HFF-Myc (cell line): ENCODE data around the gene BLNK.

Source experiments
- DNase-seq: peaks from one replicate; pipeline ENCODE4 v3.0.0-alpha.2; 2011; ENCODE audit warnings: low read depth; ENCODE audit errors: extremely low read depth
- H3K4me3 ChIP-seq: replicated peaks from 2 replicates; pipeline ENCODE4 v1.5.1; 2011; ENCODE audit warnings: low read depth, mild to moderate bottlenecking, control low read depth, low read length
- TF ChIP-seq, protein P1 (sequence below): IDR thresholded peaks from 2 replicates; pipeline ENCODE4 v1.5.1; 2012; ENCODE audit warnings: mild to moderate bottlenecking, low read depth, low read length, control low read depth; ENCODE audit errors: missing control alignments

BLNK gene

DNA sequence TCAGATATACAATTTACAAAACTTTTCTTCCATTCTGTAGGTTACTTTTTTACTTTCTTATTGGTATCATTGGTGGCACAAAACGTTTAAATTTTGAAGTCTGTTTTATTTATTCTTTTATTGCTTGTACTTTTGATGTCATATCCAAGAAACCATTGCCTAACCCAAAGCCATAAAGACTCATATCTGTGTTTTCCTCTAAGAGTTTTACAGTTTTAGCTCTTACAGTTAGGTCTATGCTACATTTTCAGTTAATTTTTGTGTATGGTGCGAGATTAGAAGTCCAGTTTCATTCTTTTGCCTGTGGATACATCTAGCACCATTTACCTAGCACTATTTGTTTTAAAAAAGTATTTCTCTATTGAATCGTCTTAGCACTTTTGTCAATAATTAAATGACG lies 53.7 kb downstream of the BLNK start:
- no peak for DNase-seq

DNA sequence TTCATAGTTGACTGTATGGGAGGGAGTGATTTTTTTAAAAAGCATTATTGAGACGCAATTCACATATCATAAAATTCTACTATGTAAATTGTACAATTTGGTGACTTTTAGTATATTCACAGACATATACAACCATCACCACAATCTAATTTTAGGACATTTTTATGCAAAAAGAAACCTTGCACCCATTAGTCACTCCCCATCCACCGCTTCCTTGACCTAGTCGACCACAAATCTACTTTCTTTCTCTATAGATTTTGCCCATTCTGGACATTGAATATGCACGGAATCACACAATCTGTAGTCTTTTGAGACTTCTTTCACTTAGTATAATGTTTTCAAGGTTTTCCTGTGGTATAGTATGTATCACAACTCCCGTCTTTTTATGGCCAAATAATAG lies 54.6 kb downstream of the BLNK start:
- no peak overlapping the region for H3K4me3 ChIP-seq
- DNase-seq: no peak
- TF ChIP-seq, protein P1, sequence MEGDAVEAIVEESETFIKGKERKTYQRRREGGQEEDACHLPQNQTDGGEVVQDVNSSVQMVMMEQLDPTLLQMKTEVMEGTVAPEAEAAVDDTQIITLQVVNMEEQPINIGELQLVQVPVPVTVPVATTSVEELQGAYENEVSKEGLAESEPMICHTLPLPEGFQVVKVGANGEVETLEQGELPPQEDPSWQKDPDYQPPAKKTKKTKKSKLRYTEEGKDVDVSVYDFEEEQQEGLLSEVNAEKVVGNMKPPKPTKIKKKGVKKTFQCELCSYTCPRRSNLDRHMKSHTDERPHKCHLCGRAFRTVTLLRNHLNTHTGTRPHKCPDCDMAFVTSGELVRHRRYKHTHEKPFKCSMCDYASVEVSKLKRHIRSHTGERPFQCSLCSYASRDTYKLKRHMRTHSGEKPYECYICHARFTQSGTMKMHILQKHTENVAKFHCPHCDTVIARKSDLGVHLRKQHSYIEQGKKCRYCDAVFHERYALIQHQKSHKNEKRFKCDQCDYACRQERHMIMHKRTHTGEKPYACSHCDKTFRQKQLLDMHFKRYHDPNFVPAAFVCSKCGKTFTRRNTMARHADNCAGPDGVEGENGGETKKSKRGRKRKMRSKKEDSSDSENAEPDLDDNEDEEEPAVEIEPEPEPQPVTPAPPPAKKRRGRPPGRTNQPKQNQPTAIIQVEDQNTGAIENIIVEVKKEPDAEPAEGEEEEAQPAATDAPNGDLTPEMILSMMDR: no peak

More for the DNA sequence above, 53.7 kb downstream of the BLNK start:
- no peak overlapping the region for H3K4me3 ChIP-seq
- TF ChIP-seq, protein P1: no peak

DNA sequence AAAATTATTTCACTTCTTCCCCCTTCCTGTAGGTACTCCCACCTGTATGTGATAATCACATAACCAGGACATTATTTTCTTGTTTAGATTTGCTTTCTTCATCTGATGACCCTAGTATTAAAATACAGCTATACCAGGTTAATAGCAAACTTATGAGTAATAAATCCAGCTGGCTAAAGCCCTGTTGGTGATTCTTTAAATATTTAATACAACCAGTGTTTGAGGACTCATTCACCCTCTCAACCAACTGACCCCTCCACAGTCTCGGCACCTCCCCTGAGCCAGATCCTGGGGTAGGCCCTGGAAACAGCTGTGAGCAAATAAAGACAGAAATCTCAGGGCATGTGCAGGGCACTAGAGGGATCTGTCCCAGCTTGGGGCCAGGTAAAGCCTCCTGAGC lies 58.5 kb downstream of the BLNK start:
- no peak for DNase-seq
- TF ChIP-seq, protein P1: no peak
- H3K4me3 ChIP-seq: no peak overlapping the region

DNA sequence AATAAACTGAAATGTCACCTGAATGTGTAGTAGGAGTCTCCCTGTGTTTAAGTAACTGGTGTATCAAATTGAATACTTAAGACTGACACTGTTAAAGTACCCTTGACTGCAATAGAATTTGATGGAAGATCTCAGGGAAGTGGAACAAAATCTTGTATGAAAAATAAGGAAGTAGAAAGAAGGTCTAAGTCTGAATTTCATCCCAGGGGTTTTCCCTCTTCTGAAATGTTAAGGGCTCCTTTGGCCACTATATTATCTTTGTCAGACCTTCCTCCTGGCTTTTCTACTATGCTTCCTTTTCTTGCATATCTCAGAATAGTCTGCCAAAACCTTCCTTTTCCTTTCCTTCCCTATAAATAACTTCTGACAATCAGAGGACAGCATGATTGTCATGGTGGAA lies 59.6 kb downstream of the BLNK start:
- TF ChIP-seq, protein P1: no peak
- no peak overlapping the region for H3K4me3 ChIP-seq
- no peak for DNase-seq

DNA sequence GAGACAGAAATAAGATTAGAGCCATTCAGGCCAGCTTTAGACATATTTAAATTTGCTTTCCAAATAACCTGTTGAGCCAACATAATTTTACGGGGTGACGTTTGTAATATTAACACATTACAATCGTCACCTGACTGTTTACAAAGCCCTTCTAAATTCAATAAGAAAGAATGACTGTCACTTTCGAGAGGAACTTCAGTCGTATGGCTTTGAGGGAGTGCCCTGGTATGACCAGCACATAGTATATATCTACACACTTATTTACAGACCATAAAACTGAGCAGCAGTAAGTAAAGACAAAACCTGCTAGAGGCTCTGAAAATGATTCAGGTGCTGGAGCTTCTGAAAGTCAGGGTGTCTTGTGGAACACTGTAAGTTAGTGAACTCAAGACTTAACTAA lies 62.4 kb downstream of the BLNK start:
- TF ChIP-seq, protein P1: no peak
- DNase-seq: no peak
- H3K4me3 ChIP-seq: no peak overlapping the region

DNA sequence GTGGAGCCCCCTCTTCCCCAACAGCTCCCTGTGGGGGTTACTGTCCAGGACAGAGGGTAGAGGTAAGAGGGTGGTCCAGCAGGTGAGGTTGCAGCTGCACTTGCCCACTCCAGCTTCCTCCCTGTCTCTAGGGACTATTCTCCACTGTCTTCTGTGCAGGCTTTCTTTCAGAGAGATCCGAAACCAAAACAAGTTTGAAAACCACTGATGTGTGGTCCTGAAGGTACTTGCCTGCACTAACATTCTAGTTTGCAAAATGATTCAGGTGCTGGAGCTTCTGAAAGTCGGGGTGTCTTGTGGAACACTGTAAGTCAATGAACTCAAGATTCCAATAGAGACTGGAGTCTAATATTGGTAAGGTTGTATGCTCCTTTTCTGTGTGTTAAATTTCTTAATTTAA lies 63.1 kb downstream of the BLNK start:
- TF ChIP-seq, protein P1: no peak
- no peak overlapping the region for H3K4me3 ChIP-seq
- no peak for DNase-seq

DNA sequence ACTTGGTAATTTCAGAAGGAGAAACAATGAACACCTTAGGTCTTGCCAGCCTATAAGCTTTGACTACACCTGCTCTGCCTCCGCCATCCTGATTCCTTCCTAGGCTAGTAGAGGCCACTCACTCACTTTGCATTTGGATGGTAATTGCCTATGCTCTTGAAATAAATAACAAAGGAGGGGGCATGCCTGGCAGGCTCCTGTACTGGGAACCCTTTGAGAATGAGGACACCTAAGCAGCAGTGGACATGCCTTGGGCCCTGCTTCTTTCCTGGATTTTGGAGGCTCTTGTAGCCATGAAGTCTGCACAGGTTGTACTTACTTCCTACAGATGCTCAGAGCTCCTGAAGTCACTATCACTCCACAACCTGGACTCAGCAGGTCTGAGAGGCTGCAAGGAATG lies 65.8 kb downstream of the BLNK start:
- no peak overlapping the region for H3K4me3 ChIP-seq
- TF ChIP-seq, protein P1: no peak
- no peak for DNase-seq
